Thyroid gland (tissue), 4 donors: Measurements from ENCODE around the gene POU6F2.

Source experiments
- POLR2A ChIP-seq, 2 donors: fragments of 450-650 bp; IDR thresholded peaks; one replicate each; pipeline ENCODE4 v1.6.1; 2017; ENCODE audit warnings: antibody characterized with exemption in 2 of 2, mild to moderate bottlenecking in 2 of 2, moderate library complexity in 1 of 2
- TF ChIP-seq, protein P1 (sequence below), 6 experiments: fragments of 200-600 bp in 3 of 6; fragments of 450-650 bp in 3 of 6; sonication (generic) in 3 of 6; IDR thresholded peaks; one replicate each; pipeline ENCODE4 v1.5.1; 2016 to 2019; ENCODE audit warnings: antibody characterized with exemption in 6 of 6, mild to moderate bottlenecking in 2 of 6, inconsistent platforms in 1 of 6, moderate library complexity in 1 of 6

DNA sequence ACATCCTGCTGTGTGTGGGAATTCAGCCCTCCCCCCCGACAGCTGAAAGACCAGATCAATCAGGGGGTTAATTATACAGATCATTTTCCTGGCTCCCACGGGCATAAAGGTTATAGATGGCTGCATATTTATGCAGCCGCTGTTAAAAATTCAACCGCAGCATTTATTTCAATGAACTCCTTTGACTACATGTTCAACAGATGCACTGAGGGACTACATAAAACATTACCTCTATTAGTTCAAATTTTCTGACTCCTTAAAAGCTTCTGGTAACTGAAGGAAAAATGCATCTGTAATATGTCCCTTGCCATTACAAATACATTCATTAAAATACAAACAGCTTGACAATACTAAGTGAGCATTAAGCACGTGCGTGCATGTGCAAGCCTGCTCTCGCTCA lies 538.8 kb downstream of the POU6F2 start:
- TF ChIP-seq, protein P1, sequence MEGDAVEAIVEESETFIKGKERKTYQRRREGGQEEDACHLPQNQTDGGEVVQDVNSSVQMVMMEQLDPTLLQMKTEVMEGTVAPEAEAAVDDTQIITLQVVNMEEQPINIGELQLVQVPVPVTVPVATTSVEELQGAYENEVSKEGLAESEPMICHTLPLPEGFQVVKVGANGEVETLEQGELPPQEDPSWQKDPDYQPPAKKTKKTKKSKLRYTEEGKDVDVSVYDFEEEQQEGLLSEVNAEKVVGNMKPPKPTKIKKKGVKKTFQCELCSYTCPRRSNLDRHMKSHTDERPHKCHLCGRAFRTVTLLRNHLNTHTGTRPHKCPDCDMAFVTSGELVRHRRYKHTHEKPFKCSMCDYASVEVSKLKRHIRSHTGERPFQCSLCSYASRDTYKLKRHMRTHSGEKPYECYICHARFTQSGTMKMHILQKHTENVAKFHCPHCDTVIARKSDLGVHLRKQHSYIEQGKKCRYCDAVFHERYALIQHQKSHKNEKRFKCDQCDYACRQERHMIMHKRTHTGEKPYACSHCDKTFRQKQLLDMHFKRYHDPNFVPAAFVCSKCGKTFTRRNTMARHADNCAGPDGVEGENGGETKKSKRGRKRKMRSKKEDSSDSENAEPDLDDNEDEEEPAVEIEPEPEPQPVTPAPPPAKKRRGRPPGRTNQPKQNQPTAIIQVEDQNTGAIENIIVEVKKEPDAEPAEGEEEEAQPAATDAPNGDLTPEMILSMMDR (IDR thresholded peaks at IDR 0.05), result no peak
- no peak for TF ChIP-seq POLR2A (IDR thresholded peaks at IDR 0.05)
